Esophagus squamous epithelium (tissue), 5 donors: ENCODE measurements around the gene KIF17. TPM values are rescaled to one million over a fixed set of nuclear protein-coding genes. Genes with fewer than 3 reads are reported as not detected.
A peak's percentile ranks its signal among the peaks of the same experiment; 100 is the strongest.
"Not testable (repeated sequence)": the region's sequence is repeated elsewhere in the genome, so short reads cannot be mapped to it uniquely, and the experiment has no call there.

Experiments
- DNase-seq: peaks from one replicate; lab custom pipeline; 2025; lab: John Stamatoyannopoulos, UW
- H3K27ac ChIP-seq, 4 donors: fragments of 200-600 bp; sonication (generic); one replicate each; pipeline ENCODE4 v1.5.1; 2016 to 2019; ENCODE audit warnings: mild to moderate bottlenecking in 1 of 4
- H3K27me3 ChIP-seq, 4 donors: fragments of 200-600 bp; sonication (generic); 1 replicate in 3 of 4; 2 replicates in 1 of 4; pipeline versions ENCODE4 v1.5.1 to v1.6.0; 2017 to 2021; ENCODE audit warnings: antibody characterized with exemption in 1 of 4
- H3K36me3 ChIP-seq, 3 donors: fragments of 200-600 bp; sonication (generic); one replicate each; pipeline ENCODE4 v1.5.1; 2016 to 2019
- H3K4me1 ChIP-seq, 3 donors: fragments of 200-600 bp; sonication (generic); one replicate each; pipeline ENCODE4 v1.5.1; 2017 to 2019
- H3K4me3 ChIP-seq, 4 donors: fragments of 200-600 bp; sonication (generic); 1 replicate in 3 of 4; 2 replicates in 1 of 4; pipeline ENCODE4 v1.5.1; 2016 to 2019; ENCODE audit warnings: mild to moderate bottlenecking in 2 of 4, moderate library complexity in 1 of 4
- H3K9me3 ChIP-seq, 3 donors: fragments of 200-600 bp; sonication (generic); one replicate each; pipeline ENCODE4 v1.5.1; 2016 to 2019
- POLR2A ChIP-seq, 4 donors: fragments of 450-650 bp; IDR thresholded peaks; one replicate each; pipeline ENCODE4 v1.6.1; 2017; ENCODE audit warnings: antibody characterized with exemption in 4 of 4, mild to moderate bottlenecking in 4 of 4, moderate library complexity in 3 of 4
- WGBS, 2 donors: methylation state at CpG; one replicate each; pipeline ENCODE4 v1.1.5; 2018; 5-methylcytosine and 5-hydroxymethylcytosine counted together
- intact Hi-C: fragments of 100-400 bp; cut with DNase I; formaldehyde crosslinking; loops from one replicate; pipeline ENCODE4 v1.15.0; 2022
- total RNA-seq, 4 donors: library from RNA; depleted of rRNA; stranded (reverse); fragments of >200 nt; gene quantifications; one replicate each; pipeline ENCODE4 v1.1.0, GENCODE V29; 2016
- TF ChIP-seq, protein P1 (sequence below), 6 experiments: fragments of 450-650 bp in 4 of 6; fragments of 200-600 bp in 2 of 6; sonication (generic) in 2 of 6; IDR thresholded peaks; one replicate each; pipeline ENCODE4 v1.5.1; 2016 to 2019; ENCODE audit warnings: antibody characterized with exemption in 6 of 6, mild to moderate bottlenecking in 4 of 6, moderate library complexity in 4 of 6
- donor health status: DM: yes; HTN: yes; CAD: no.

KIF17 gene
- total RNA-seq, 4 donors from 2014 or later, result 0.57 to 1.9 (median 0.85) TPM; not detected in 1

DNA sequence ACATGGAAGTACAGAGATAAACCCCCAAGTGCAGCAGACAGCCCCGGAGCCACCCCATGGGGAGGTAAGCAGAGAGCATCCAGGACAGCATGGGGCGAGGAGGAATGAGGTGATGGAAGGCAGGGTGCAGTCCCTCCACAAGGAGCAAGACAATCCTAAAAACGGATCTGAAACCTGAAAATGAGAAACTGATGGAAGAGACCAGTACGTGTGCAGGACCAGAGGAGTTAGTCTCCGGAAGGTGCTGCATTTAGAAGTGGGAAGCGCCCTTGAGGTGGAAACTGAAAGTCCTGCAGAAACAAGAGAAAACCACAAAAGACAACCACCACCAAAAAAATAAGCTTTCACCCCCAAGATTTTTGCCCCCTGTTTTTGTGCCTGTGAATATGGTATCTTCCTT lies 39.2 kb downstream of the KIF17 start:
- no peak for TF ChIP-seq POLR2A (IDR thresholded peaks at IDR 0.05)
- TF ChIP-seq, protein P1, sequence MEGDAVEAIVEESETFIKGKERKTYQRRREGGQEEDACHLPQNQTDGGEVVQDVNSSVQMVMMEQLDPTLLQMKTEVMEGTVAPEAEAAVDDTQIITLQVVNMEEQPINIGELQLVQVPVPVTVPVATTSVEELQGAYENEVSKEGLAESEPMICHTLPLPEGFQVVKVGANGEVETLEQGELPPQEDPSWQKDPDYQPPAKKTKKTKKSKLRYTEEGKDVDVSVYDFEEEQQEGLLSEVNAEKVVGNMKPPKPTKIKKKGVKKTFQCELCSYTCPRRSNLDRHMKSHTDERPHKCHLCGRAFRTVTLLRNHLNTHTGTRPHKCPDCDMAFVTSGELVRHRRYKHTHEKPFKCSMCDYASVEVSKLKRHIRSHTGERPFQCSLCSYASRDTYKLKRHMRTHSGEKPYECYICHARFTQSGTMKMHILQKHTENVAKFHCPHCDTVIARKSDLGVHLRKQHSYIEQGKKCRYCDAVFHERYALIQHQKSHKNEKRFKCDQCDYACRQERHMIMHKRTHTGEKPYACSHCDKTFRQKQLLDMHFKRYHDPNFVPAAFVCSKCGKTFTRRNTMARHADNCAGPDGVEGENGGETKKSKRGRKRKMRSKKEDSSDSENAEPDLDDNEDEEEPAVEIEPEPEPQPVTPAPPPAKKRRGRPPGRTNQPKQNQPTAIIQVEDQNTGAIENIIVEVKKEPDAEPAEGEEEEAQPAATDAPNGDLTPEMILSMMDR (IDR thresholded peaks at IDR 0.05), result no peak
- H3K36me3 ChIP-seq, result no peaks in the 10 kb centered on the region
- H3K4me1 ChIP-seq, result no peaks in the 10 kb centered on the region
- peaks cover 0 to 4% (median 0%) of the 10 kb centered on the region in 4 donors for H3K27me3 ChIP-seq
- intact Hi-C loops, result no loop called here
- WGBS, 2 donors, result 70 to 77% methylated on average over 6 of the region's 6 CpGs
- H3K27ac ChIP-seq, result no peak overlapping the region
- DNase-seq, result no peak
- no peaks in the 10 kb centered on the region for H3K9me3 ChIP-seq
- no peak overlapping the region for H3K4me3 ChIP-seq

DNA sequence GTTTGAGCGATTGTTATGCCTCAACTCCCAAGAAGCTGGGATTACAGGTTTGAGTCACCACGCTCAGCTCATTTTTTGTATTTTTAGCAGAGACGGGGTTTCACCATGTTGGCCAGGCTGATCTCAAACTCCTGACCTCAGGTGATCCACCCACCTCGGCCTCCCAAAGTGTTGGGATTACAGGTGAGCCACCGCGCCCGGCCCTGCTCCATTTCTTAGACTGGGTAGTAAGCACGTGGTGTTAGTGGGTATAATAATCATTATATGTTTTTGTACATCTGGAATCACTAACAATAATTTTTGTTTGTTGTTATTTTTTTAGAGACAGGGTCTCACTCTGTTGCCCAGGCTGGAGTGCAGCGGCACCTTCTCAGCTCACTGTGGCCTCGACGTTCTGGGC lies 44.2 kb downstream of the KIF17 start:
- H3K36me3 ChIP-seq, H3K27ac ChIP-seq, H3K9me3 ChIP-seq, DNase-seq, H3K27me3 ChIP-seq, intact Hi-C loops, H3K4me1 ChIP-seq, H3K4me3 ChIP-seq: not testable (repeated sequence)
- 70 to 75% methylated on average over 10 to 11 of the region's 11 CpGs for WGBS, 2 donors

DNA sequence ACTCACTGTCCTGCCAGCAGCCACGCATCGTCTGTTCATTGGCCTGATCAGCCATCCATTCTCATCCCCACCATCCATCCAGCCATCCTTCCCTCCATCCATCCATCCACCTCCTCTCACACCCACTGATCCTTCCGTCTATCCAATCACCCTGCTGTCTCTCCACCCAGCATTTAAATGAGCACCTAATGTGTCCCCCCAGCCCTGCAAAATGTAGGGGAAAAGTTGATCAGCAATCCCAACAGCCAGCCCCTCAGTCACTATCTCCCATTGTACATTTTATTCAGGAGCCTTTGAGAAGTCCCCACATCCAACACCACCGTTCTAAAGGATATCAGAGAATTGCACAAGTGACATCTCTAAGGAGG lies 45.6 kb downstream of the KIF17 start:
- Histone ChIP-seq H3K27ac (no peak overlapping the region), H3K9me3 (no peaks in the 10 kb centered on the region), H3K36me3 (no peaks in the 10 kb centered on the region), H3K4me3 (no peak overlapping the region), H3K4me1 (no peaks in the 10 kb centered on the region), H3K27me3 (peaks cover 0 to 7% (median 0%) of the 10 kb centered on the region in 4 donors)
- 91 to 94% methylated on average over 3 of the region's 4 CpGs for WGBS, 2 donors
- TF ChIP-seq POLR2A (IDR thresholded peaks at IDR 0.05), result no peak
- TF ChIP-seq, protein P1 (IDR thresholded peaks at IDR 0.05), result no peak
- intact Hi-C loops, result no loop called here
- DNase-seq, result no peak

DNA sequence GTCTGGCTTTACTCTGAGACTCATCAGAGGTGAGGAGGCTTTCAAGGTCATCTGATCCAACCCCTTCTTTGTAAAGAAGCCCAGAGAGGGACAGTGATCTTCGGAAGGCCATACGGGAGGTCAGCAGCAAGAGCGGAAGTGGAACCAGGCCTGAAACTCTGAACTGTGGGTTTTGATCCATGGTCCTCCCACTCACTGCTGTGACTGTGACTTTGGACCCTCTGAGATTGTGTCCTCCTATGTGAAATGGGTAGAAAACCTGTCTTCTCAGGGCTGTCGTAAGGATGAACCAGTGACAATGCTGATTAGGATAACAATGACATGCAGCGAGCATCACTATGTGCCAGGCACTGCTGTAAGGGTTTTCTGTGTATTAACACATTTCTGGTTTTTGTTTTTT lies 46.9 kb downstream of the KIF17 start:
- Histone ChIP-seq H3K27ac (no peak overlapping the region), H3K36me3 (no peaks in the 10 kb centered on the region), H3K4me3 (no peak overlapping the region), H3K9me3 (no peaks in the 10 kb centered on the region), H3K27me3 (peaks cover 0 to 7% (median 0%) of the 10 kb centered on the region in 4 donors), H3K4me1 (no peaks in the 10 kb centered on the region)
- intact Hi-C loops, result no loop called here
- no peak for TF ChIP-seq POLR2A (IDR thresholded peaks at IDR 0.05)
- TF ChIP-seq, protein P1 (IDR thresholded peaks at IDR 0.05), result no peak
- DNase-seq, result no peak
- 91 to 98% methylated on average over 5 of the region's 5 CpGs for WGBS, 2 donors

DNA sequence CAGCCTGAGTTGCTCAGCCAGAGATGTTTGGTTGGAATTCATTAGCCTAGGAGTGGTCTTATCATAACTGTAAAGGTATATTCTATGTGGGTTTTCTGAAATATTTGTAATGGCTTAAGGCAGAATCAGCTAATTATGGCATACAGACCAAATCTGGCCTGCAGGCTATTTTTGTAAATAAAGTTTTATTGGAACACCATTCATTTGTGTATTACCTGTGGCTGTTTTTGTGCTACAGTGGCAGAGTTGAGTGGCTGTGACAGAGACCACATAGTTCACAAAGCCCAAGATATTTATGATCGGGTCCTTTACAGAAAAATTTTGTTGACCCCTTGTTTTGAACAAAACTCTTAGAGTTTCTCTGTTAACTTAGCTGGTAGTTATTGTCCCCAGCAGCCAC lies 49.2 kb downstream of the KIF17 start:
- DNase-seq, result no peak
- no peaks in the 10 kb centered on the region for H3K9me3 ChIP-seq
- peaks cover 0 to 3% (median 0%) of the 10 kb centered on the region in 4 donors for H3K27me3 ChIP-seq
- H3K4me3 ChIP-seq, result no peak overlapping the region
- no peak overlapping the region for H3K27ac ChIP-seq
- intact Hi-C loops, result no loop called here
- no peak for TF ChIP-seq POLR2A (IDR thresholded peaks at IDR 0.05)
- TF ChIP-seq, protein P1 (IDR thresholded peaks at IDR 0.05), result no peak
- H3K4me1 ChIP-seq, result no peaks in the 10 kb centered on the region
- H3K36me3 ChIP-seq, result no peaks in the 10 kb centered on the region
- 100% methylated on average over 1 of the region's 1 CpG for WGBS, 2 donors

DNA sequence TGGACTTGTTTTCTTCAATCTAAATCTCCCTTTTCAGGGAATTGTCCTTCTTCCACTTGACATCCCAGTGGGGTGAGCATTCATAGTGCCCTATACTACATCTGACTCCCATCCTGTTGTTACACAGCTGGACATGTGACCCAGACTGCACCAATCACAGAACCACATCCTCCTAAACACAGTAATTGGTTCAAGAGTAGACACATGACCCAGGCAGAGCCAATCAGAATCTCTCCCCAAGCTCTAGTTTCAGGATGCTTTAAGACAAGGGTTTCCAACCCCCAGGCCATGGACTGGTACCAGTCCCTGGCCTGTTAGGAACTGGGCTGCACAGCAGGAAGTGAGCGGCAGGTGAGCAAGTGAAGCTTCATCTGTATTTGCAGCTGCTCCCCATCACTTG lies 51.0 kb downstream of the KIF17 start:
- DNase-seq, result no peak
- H3K27ac ChIP-seq, result peak overlapping the region in 1 of 4 donors; percentile 3
- H3K4me3 ChIP-seq, result no peak overlapping the region
- TF ChIP-seq, protein P1 (IDR thresholded peaks at IDR 0.05), result no peak
- no peak for TF ChIP-seq POLR2A (IDR thresholded peaks at IDR 0.05)
- no peaks in the 10 kb centered on the region for H3K9me3 ChIP-seq
- intact Hi-C loops, result no loop called here
- peaks cover 0 to 8% (median 0%) of the 10 kb centered on the region in 3 donors for H3K4me1 ChIP-seq
- 90 to 100% methylated on average over 1 of the region's 1 CpG for WGBS, 2 donors
- no peaks in the 10 kb centered on the region for H3K27me3 ChIP-seq
- no peaks in the 10 kb centered on the region for H3K36me3 ChIP-seq
